H1 (cell line): Measurements from ENCODE around the gene IQGAP1. TPM values are rescaled to one million over a fixed set of nuclear protein-coding genes. Genes with fewer than 3 reads are reported as not detected.

Experiments
- CTBP2 ChIP-seq: IDR thresholded peaks from 2 replicates; pipeline ENCODE4 v1.7.0; 2011; ENCODE audit warnings: borderline replicate concordance, mild to moderate bottlenecking, moderate library complexity, mixed read lengths, low read length; ENCODE audit not compliant: insufficient read depth, insufficient read length
- RBBP5 ChIP-seq: IDR thresholded peaks from 2 replicates; pipeline ENCODE4 v1.7.1; 2012; ENCODE audit warnings: low read depth, mild to moderate bottlenecking, inconsistent platforms, low read length, moderate library complexity, borderline replicate concordance
- polyA plus RNA-seq, 7 experiments: library from polyadenylated mRNA; depleted of rRNA in 3 of 7; stranded (reverse) in 5 of 7; unstranded in 2 of 7; fragments of >200 nt in 5 of 7; fragments of 200-250 nt in 2 of 7; gene quantifications; 1 replicate in 5 of 7; 2 replicates in 1 of 7; 4 replicates in 1 of 7; pipeline versions ENCODE4 v1.2.1 to v1.2.3, GENCODE V29; 2011 to 2013; ENCODE audit warnings: missing spikeins in 2 of 7, mixed read lengths in 2 of 7
- total RNA-seq: library from RNA; stranded (reverse); fragmentation: NEBNext Ultra II Directional; extraction: Animal tissue kit (Norgen Biotek cat#: 25700); gene quantifications from 2 replicates; pipeline ENCODE4 v1.2.1, GENCODE V29; 2021
- TF ChIP-seq, protein P1 (sequence below): fragments of 300-600 bp; sonication (generic); IDR thresholded peaks from 2 replicates; pipeline ENCODE4 v1.7.1; 2012; ENCODE audit warnings: low read length, moderate library complexity, mild to moderate bottlenecking, inconsistent platforms; ENCODE audit not compliant: insufficient replicate concordance

Gene IQGAP1
- total and polyA plus RNA-seq, 2 of the 8 experiments (the other 6 are each of a cell fraction or from before 2014, with no cell fraction given), result 56.0 to 138 TPM

GRCh38 chr15:90364251-90364650 lies 23.8 kb upstream of the IQGAP1 start (continued):
- TF ChIP-seq, protein P1, sequence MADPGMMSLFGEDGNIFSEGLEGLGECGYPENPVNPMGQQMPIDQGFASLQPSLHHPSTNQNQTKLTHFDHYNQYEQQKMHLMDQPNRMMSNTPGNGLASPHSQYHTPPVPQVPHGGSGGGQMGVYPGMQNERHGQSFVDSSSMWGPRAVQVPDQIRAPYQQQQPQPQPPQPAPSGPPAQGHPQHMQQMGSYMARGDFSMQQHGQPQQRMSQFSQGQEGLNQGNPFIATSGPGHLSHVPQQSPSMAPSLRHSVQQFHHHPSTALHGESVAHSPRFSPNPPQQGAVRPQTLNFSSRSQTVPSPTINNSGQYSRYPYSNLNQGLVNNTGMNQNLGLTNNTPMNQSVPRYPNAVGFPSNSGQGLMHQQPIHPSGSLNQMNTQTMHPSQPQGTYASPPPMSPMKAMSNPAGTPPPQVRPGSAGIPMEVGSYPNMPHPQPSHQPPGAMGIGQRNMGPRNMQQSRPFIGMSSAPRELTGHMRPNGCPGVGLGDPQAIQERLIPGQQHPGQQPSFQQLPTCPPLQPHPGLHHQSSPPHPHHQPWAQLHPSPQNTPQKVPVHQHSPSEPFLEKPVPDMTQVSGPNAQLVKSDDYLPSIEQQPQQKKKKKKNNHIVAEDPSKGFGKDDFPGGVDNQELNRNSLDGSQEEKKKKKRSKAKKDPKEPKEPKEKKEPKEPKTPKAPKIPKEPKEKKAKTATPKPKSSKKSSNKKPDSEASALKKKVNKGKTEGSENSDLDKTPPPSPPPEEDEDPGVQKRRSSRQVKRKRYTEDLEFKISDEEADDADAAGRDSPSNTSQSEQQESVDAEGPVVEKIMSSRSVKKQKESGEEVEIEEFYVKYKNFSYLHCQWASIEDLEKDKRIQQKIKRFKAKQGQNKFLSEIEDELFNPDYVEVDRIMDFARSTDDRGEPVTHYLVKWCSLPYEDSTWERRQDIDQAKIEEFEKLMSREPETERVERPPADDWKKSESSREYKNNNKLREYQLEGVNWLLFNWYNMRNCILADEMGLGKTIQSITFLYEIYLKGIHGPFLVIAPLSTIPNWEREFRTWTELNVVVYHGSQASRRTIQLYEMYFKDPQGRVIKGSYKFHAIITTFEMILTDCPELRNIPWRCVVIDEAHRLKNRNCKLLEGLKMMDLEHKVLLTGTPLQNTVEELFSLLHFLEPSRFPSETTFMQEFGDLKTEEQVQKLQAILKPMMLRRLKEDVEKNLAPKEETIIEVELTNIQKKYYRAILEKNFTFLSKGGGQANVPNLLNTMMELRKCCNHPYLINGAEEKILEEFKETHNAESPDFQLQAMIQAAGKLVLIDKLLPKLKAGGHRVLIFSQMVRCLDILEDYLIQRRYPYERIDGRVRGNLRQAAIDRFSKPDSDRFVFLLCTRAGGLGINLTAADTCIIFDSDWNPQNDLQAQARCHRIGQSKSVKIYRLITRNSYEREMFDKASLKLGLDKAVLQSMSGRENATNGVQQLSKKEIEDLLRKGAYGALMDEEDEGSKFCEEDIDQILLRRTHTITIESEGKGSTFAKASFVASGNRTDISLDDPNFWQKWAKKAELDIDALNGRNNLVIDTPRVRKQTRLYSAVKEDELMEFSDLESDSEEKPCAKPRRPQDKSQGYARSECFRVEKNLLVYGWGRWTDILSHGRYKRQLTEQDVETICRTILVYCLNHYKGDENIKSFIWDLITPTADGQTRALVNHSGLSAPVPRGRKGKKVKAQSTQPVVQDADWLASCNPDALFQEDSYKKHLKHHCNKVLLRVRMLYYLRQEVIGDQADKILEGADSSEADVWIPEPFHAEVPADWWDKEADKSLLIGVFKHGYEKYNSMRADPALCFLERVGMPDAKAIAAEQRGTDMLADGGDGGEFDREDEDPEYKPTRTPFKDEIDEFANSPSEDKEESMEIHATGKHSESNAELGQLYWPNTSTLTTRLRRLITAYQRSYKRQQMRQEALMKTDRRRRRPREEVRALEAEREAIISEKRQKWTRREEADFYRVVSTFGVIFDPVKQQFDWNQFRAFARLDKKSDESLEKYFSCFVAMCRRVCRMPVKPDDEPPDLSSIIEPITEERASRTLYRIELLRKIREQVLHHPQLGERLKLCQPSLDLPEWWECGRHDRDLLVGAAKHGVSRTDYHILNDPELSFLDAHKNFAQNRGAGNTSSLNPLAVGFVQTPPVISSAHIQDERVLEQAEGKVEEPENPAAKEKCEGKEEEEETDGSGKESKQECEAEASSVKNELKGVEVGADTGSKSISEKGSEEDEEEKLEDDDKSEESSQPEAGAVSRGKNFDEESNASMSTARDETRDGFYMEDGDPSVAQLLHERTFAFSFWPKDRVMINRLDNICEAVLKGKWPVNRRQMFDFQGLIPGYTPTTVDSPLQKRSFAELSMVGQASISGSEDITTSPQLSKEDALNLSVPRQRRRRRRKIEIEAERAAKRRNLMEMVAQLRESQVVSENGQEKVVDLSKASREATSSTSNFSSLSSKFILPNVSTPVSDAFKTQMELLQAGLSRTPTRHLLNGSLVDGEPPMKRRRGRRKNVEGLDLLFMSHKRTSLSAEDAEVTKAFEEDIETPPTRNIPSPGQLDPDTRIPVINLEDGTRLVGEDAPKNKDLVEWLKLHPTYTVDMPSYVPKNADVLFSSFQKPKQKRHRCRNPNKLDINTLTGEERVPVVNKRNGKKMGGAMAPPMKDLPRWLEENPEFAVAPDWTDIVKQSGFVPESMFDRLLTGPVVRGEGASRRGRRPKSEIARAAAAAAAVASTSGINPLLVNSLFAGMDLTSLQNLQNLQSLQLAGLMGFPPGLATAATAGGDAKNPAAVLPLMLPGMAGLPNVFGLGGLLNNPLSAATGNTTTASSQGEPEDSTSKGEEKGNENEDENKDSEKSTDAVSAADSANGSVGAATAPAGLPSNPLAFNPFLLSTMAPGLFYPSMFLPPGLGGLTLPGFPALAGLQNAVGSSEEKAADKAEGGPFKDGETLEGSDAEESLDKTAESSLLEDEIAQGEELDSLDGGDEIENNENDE, result no peak
- no peak for TF ChIP-seq RBBP5
- no peak for TF ChIP-seq CTBP2
